ENCODE measurements around the gene WDR7.

WDR7 gene

DNA sequence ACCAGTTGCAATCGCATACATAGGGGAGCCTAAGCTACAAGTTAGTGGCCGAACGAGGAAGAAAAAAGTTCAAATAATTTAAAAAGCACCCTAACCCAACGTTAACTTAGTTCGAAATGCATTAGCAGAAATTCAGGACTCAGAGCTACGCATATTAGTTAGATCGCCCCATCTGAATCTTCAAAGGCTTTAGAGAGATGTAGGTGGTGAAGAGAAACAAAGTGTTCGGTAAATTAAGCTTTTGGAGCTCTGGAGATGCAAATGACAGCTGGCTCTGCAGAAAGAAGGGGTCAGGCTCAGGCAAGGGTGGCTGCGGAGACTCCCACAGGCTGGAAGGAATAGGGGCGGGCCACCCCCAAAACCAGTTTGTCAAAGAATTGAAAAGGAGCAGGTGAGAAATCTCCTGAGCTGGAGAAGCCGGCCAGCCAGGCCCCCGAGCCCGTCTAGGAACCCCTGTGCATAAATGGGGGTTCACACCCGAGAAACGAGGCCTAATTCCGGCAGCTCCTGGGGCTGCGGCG is 13.4 kb upstream of the WDR7 start:
- Histone ChIP-seq H3K4me1 (peaks cover 0 to 27% (median 20%) of the 10 kb centered on the region in 10 experiments; a peak in 17 of 20 replicates), H3K27ac (peak overlapping the region; percentile 87 to 99 (median 97)), H3K9ac (peak overlapping the region; percentile 91 to 99 (median 97)), H3K27me3 (no peaks in the 10 kb centered on the region), H3K4me2 (peak overlapping the region; percentile 75 to 92 (median 85)), H3K4me3 (peak overlapping the region; percentile 76 to 100 (median 92)), H3K9me3 (replicated peaks in 1 of 11) (peaks cover 0 to 14% (median 6%) of the 10 kb centered on the region in 11 experiments; a peak in 13 of 22 replicates), H4K20me1 (peaks cover 19 to 53% (median 47%) of the 10 kb centered on the region in 11 experiments; a peak in 20 of 22 replicates), H3K36me3 (peaks cover 20 to 39% (median 28%) of the 10 kb centered on the region in 11 experiments)
- TF ChIP-seq Cebpa-rat (IDR thresholded peaks at IDR 0.05): no peak

GRCh38 chr18:56638232-56639103 is 12.7 kb upstream of the WDR7 start, which contains the start of gene TXNL1:
Gene TXNL1, minus strand, starts transcription at chr18:56638592. Its CDS starts 152 bp downstream, at chr18:56638440.
- peaks cover 0 to 14% (median 6%) of the 10 kb centered on the region in 11 experiments; a peak in 13 of 22 replicates for H3K9me3 ChIP-seq (replicated peaks in 1 of 11)
- peak within 1 kb of the TSS; percentile 76 to 100 (median 92) for H3K4me3 ChIP-seq
- peaks cover 14 to 32% (median 22%) of the 10 kb centered on the region in 11 experiments; a peak in 21 of 22 replicates for H3K36me3 ChIP-seq
- peaks cover 0 to 27% (median 20%) of the 10 kb centered on the region in 10 experiments; a peak in 17 of 20 replicates for H3K4me1 ChIP-seq
- H4K20me1 ChIP-seq: peaks cover 18 to 46% (median 41%) of the 10 kb centered on the region in 11 experiments; a peak in 19 of 22 replicates
- peak within 1 kb of the TSS; percentile 75 to 92 (median 85) for H3K4me2 ChIP-seq
- H3K27ac ChIP-seq: peak within 1 kb of the TSS; percentile 87 to 99 (median 97)
- TF ChIP-seq Cebpa-rat (IDR thresholded peaks at IDR 0.05): no peak
- no peaks in the 10 kb centered on the region for H3K27me3 ChIP-seq
- H3K9ac ChIP-seq: peak within 1 kb of the TSS; percentile 91 to 99 (median 97)

DNA sequence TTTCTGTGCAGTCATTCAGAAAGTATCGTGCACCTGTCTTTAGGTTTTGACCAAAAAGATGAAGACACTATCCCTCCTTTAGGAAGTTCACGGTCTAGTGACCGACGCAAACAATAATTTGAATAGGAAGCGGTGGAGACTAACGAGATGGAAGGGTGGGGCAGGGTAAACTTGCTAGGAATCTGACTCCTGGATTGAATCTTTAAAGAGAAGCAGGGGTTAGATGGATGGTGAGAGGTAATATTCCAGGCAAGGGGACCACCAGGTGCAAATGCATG is 12.1 kb upstream of the WDR7 start:
- no peak for TF ChIP-seq Cebpa-rat (IDR thresholded peaks at IDR 0.05)
- H3K27ac ChIP-seq: peak overlapping the region; percentile 43 to 99 (median 95); a peak in 21 of 22 replicates
- peak overlapping the region in 10 of 11 experiments; percentile 11 to 99 (median 94); a peak in 19 of 22 replicates for H3K9ac ChIP-seq

GRCh38 chr18:56639571-56639970 is 11.6 kb upstream of the WDR7 start:
- H3K4me1 ChIP-seq: peaks cover 0 to 27% (median 20%) of the 10 kb centered on the region in 10 experiments; a peak in 17 of 20 replicates
- H3K36me3 ChIP-seq: peaks cover 6 to 21% (median 11%) of the 10 kb centered on the region in 11 experiments; a peak in 21 of 22 replicates
- peak overlapping the region in 2 of 10 experiments; percentile 91 to 98; a peak in 3 of 20 replicates for H3K4me3 ChIP-seq
- H3K9ac ChIP-seq: no peak overlapping the region
- H3K9me3 ChIP-seq (replicated peaks in 1 of 11): peaks cover 0 to 14% (median 6%) of the 10 kb centered on the region in 11 experiments; a peak in 13 of 22 replicates
- peak overlapping the region in 4 of 11 experiments; percentile 62 to 76 (median 69); a peak in 5 of 22 replicates for H3K4me2 ChIP-seq
- TF ChIP-seq Cebpa-rat (IDR thresholded peaks at IDR 0.05): no peak
- peaks cover 11 to 35% (median 31%) of the 10 kb centered on the region in 11 experiments; a peak in 19 of 22 replicates for H4K20me1 ChIP-seq
- H3K27ac ChIP-seq: 0 out of 22 replicates have a peak overlapping the region, but pooled peaks of 1 of the 11 experiments have one; percentile 95
- no peaks in the 10 kb centered on the region for H3K27me3 ChIP-seq

More for the DNA sequence above, 12.1 kb upstream of the WDR7 start:
- H4K20me1 ChIP-seq: peaks cover 16 to 41% (median 36%) of the 10 kb centered on the region in 11 experiments; a peak in 19 of 22 replicates
- peak overlapping the region; percentile 76 to 100 (median 92) for H3K4me3 ChIP-seq
- H3K27me3 ChIP-seq: no peaks in the 10 kb centered on the region
- peaks cover 11 to 26% (median 16%) of the 10 kb centered on the region in 11 experiments; a peak in 21 of 22 replicates for H3K36me3 ChIP-seq
- H3K9me3 ChIP-seq (replicated peaks in 1 of 11): peaks cover 0 to 14% (median 6%) of the 10 kb centered on the region in 11 experiments; a peak in 13 of 22 replicates
- H3K4me1 ChIP-seq: peaks cover 0 to 27% (median 20%) of the 10 kb centered on the region in 10 experiments; a peak in 17 of 20 replicates
- H3K4me2 ChIP-seq: peak overlapping the region; percentile 40 to 76 (median 66)

DNA sequence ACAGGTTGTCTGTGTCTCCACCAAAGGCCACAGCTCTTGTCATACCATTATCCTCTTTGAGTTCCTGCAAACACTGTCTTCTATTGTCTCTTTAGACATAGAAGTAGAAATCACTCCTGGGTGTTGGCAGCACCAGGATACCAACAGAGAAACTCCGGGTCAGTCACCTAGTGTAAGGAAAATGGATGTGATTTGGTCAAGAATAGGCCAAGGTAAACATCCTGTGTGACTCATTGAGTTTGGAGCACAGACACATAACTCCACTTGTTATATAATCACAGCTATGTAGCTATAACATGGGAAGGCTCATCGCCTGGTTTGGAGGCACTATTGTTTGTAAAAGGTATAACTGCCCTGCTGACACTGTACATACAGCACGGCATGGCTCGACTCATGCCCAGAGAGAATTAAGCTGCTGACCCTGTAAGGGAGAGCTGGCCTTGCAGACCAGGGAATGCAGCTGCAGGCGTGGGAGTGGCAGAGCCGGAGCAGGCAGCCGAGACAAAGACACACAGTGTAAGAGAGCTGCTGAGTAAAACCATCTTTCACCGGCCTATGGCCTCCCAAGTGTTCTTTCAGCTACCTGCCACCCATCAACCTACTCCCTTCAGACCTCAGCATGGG is 9.3 kb upstream of the WDR7 start:
- no peak for TF ChIP-seq Cebpa-rat (IDR thresholded peaks at IDR 0.05)
- Histone ChIP-seq H3K27ac (no peak overlapping the region), H4K20me1 (peaks cover 0 to 13% (median 8%) of the 10 kb centered on the region in 11 experiments; a peak in 15 of 22 replicates), H3K9me3 (replicated peaks in 1 of 11) (peaks cover 0 to 11% (median 6%) of the 10 kb centered on the region in 11 experiments; a peak in 13 of 22 replicates), H3K9ac (no peak overlapping the region), H3K4me3 (no peak overlapping the region), H3K4me1 (peaks cover 0 to 10% (median 5%) of the 10 kb centered on the region in 10 experiments; a peak in 14 of 20 replicates), H3K36me3 (no peaks in the 10 kb centered on the region), H3K27me3 (no peaks in the 10 kb centered on the region), H3K4me2 (no peak overlapping the region)

DNA sequence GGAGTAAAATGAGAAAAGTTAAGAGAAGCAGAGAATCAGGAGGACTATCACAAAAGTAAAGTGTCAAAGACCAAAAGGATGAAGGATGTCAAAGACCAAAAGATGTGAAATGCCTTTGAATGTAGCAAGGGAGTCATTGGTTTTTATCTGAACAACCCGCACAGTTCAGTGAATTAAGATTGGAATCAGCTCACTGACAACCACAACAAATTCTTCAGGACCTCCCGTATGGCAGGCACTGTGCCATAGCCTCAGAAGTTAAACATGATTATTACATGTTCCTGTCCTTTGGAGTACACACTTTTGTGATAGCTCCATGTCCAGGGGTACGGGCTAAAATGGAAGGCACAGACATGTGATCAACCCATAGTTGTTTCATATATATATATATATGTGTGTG is 7.8 kb upstream of the WDR7 start:
- H3K4me1 ChIP-seq: peaks cover 0 to 25% (median 5%) of the 10 kb centered on the region in 10 experiments; a peak in 11 of 20 replicates
- no peaks in the 10 kb centered on the region for H4K20me1 ChIP-seq
- H3K4me3 ChIP-seq: no peak overlapping the region
- no peak for TF ChIP-seq Cebpa-rat (IDR thresholded peaks at IDR 0.05)
- H3K36me3 ChIP-seq: no peaks in the 10 kb centered on the region
- H3K27me3 ChIP-seq: no peaks in the 10 kb centered on the region
- no peak overlapping the region for H3K9ac ChIP-seq
- H3K9me3 ChIP-seq (replicated peaks in 1 of 11): peaks cover 0 to 11% (median 6%) of the 10 kb centered on the region in 11 experiments; a peak in 13 of 22 replicates
- H3K4me2 ChIP-seq: no peak overlapping the region
- no peak overlapping the region for H3K27ac ChIP-seq

- TF ChIP-seq Cebpa-rat (IDR thresholded peaks at IDR 0.05): no peak
- H3K4me1 ChIP-seq: peaks cover 2 to 46% (median 6%) of the 10 kb centered on the region in 10 experiments; a peak in 17 of 20 replicates
These were observed 5.6 kb upstream of the WDR7 start for GRCh38 chr18:56645415-56646016.

GRCh38 chr18:56647071-56647470 is 4.1 kb upstream of the WDR7 start:
- Histone ChIP-seq H3K4me1 (peaks cover 10 to 54% (median 14%) of the 10 kb centered on the region in 10 experiments), H3K4me3 (no peak overlapping the region), H3K9me3 (replicated peaks in 1 of 11) (no peaks in the 10 kb centered on the region), H3K27me3 (no peaks in the 10 kb centered on the region), H3K4me2 (peak overlapping the region in 2 of 11 experiments; percentile 43 to 80; a peak in 4 of 22 replicates), H3K27ac (no peak overlapping the region), H3K36me3 (no peaks in the 10 kb centered on the region), H3K9ac (no peak overlapping the region), H4K20me1 (no peaks in the 10 kb centered on the region)
- no peak for TF ChIP-seq Cebpa-rat (IDR thresholded peaks at IDR 0.05)

More at GRCh38 chr18:56645415-56646016, 5.6 kb upstream of the WDR7 start:
- no peak overlapping the region for H3K4me2 ChIP-seq
- no peak overlapping the region for H3K4me3 ChIP-seq
- no peaks in the 10 kb centered on the region for H3K36me3 ChIP-seq
- H3K9me3 ChIP-seq (replicated peaks in 1 of 11): no peaks in the 10 kb centered on the region
- H3K27ac ChIP-seq: no peak overlapping the region
- H3K9ac ChIP-seq: no peak overlapping the region
- H3K27me3 ChIP-seq: no peaks in the 10 kb centered on the region
- H4K20me1 ChIP-seq: no peaks in the 10 kb centered on the region

Data from BLaER1 treated with 17β-estradiol and CSF1 and Interleukin-3, amounts not matched to agents 10 nM and 100 nM (cell line).